H1 (cell line): ENCODE data around the gene BAK1. TPM values are rescaled to one million over a fixed set of nuclear protein-coding genes. Genes with fewer than 3 reads are reported as not detected.

Experiments
- BRCA1 ChIP-seq: IDR thresholded peaks from 2 replicates; pipeline ENCODE4 v1.6.1; 2012; ENCODE audit warnings: low read depth, low read length, improper control_type of control experiment
- CHD7 ChIP-seq: fragments of 300-600 bp; sonication (generic); IDR thresholded peaks from 2 replicates; pipeline ENCODE4 v1.7.1; 2012; ENCODE audit warnings: low read length, moderate library complexity, mild to moderate bottlenecking, inconsistent platforms; ENCODE audit not compliant: insufficient replicate concordance
- EGR1 ChIP-seq: IDR thresholded peaks from 2 replicates; pipeline ENCODE4 v1.6.1; 2011; ENCODE audit warnings: low read depth, low read length, borderline replicate concordance
- GABPA ChIP-seq: IDR thresholded peaks from 2 replicates; pipeline ENCODE4 v1.6.1; 2011; ENCODE audit warnings: mild to moderate bottlenecking, low read length, moderate library complexity, borderline replicate concordance; ENCODE audit not compliant: insufficient read depth
- MAX ChIP-seq: IDR thresholded peaks from 2 replicates; pipeline ENCODE4 v1.6.1; 2012; ENCODE audit warnings: inconsistent platforms
- POLR2AphosphoS5 ChIP-seq: IDR thresholded peaks from 2 replicates; pipeline ENCODE4 v1.6.1; 2011; ENCODE audit warnings: low read depth, low read length
- RNF2 ChIP-seq: fragments of 200-900, 300-1000 bp; sonication (generic); IDR thresholded peaks from 2 replicates; pipeline ENCODE4 v1.7.1; 2016; ENCODE audit warnings: borderline replicate concordance, low read depth, mild to moderate bottlenecking, antibody characterized with exemption, low read length; ENCODE audit not compliant: poor library complexity, severe bottlenecking; ENCODE audit errors: missing control alignments
- SP2 ChIP-seq: IDR thresholded peaks from 2 replicates; pipeline ENCODE4 v1.6.1; 2012; ENCODE audit warnings: mild to moderate bottlenecking, low read length, inconsistent platforms
- TAF7 ChIP-seq: optimal IDR thresholded peaks from 2 replicates; pipeline ENCODE3; 2011; ENCODE audit warnings: low read depth, mild to moderate bottlenecking, inconsistent platforms, low read length, moderate library complexity, borderline replicate concordance
- polyA plus RNA-seq, 7 experiments: library from polyadenylated mRNA; depleted of rRNA in 3 of 7; stranded (reverse) in 5 of 7; unstranded in 2 of 7; fragments of >200 nt in 5 of 7; fragments of 200-250 nt in 2 of 7; gene quantifications; 1 replicate in 5 of 7; 2 replicates in 1 of 7; 4 replicates in 1 of 7; pipeline versions ENCODE4 v1.2.1 to v1.2.3, GENCODE V29; 2011 to 2013; ENCODE audit warnings: missing spikeins in 2 of 7, mixed read lengths in 2 of 7
- total RNA-seq: library from RNA; stranded (reverse); fragmentation: NEBNext Ultra II Directional; extraction: Animal tissue kit (Norgen Biotek cat#: 25700); gene quantifications from 2 replicates; pipeline ENCODE4 v1.2.1, GENCODE V29; 2021

The BAK1 gene
- total and polyA plus RNA-seq, 2 of the 8 experiments (the other 6 are each of a cell fraction or from before 2014, with no cell fraction given) = 43.3 to 43.4 TPM

- TF ChIP-seq CHD7 (no peak), EGR1 (no peak), TAF7 (no peak), MAX (peak; percentile 18; the same call in 1 of the 2 replicates), RNF2 (no peak), SP2 (no peak), BRCA1 (no peak), POLR2AphosphoS5 (no peak), GABPA (no peak)
Observed at GRCh38 chr6:33610779-33611732, 31.0 kb upstream of the BAK1 start (continued).
